Activated CD4-positive, CD25-positive, alpha-beta regulatory T cell treated with anti-CD3 and anti-CD28 coated beads, Interleukin-2, amount 50 U/mL, for 72 hours (primary cell): ENCODE measurements around the gene NRGN.
A peak's percentile ranks its signal among the peaks of the same experiment; 100 is the strongest.

Experiments
- DNase-seq: peaks from one replicate; pipeline ENCODE4 v3.0.0; 2021

Gene NRGN

GRCh38 chr11:124742555-124742954 is 2.8 kb downstream of the NRGN start:
- DNase-seq, result no peak

DNA sequence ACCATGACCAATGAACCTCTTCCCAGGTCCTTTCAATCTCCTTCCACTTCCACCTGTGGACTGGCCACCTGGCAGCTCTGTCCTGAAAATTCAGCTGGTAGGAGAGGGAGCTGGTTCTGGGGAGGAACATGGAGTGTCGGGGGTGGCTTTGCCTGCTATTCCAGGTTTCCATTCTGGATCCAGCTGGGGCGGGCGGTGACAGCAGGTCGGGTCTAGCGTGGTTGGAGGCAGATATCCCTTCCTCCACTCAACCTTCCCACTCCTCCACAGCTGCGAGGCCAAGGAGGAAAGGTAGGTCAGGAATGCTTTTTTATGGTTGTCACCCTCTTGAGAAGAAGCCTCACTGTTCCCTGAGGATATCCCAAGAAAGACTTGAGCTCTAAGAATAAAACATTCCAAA is 3.3 kb downstream of the NRGN start:
- no peak for DNase-seq

DNA sequence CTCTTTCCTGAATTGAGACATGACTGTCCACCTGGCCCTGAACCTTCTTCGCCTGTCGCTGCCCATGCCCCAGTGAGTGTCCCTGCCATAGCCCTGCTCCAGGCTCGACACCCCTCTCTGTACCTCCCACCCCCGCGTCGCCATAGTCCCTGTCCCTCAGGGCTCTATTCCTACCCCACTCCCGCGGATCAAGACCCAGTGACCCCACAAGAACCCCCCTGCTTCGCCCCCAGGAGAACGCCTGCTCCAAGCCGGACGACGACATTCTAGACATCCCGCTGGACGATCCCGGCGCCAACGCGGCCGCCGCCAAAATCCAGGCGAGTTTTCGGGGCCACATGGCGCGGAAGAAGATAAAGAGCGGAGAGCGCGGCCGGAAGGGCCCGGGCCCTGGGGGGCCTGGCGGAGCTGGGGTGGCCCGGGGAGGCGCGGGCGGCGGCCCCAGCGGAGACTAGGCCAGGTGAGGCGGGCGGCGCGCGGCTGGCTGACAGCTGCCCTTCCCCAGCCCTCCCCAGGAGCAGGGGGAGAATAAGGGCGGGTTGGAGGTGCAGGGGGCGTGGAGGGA is 5.6 kb downstream of the NRGN start:
- no peak for DNase-seq

DNA sequence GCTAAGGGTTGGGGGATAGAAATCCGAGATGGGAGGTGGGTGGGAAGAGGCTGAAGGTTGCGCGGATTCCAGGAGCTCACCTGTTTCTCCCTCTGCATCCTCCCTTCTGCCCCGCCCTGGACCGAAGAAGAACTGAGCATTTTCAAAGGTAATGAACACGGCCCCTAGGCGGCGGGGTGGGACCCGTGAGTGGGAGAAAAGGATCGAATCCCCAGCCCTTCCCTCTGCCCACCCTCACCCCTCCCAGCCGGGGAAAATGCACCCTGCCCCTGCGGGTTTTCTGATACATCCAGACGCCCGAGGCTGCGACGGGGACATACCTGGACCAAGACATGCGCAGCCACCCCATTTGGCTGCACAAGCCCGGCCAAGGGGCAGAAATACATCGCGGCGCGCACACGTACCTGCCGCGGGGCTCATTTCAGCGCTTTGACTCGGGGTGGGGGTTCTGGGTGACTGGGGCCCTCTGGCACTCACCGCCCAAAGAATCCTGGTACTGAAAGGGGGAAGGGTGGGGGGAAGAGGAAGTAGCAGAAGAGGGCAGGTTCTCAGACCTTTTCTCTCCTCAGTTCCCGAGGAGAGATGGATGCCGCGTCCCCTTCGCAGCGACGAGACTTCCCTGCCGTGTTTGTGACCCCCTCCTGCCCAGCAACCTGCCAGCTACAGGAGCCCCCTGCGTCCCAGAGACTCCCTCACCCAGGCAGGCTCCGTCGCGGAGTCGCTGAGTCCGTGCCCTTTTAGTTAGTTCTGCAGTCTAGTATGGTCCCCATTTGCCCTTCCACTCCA is 6.3 kb downstream of the NRGN start:
- no peak for DNase-seq

- DNase-seq, result peak; percentile 68
These were observed 7.0 kb downstream of the NRGN start for GRCh38 chr11:124746621-124747243.

DNA sequence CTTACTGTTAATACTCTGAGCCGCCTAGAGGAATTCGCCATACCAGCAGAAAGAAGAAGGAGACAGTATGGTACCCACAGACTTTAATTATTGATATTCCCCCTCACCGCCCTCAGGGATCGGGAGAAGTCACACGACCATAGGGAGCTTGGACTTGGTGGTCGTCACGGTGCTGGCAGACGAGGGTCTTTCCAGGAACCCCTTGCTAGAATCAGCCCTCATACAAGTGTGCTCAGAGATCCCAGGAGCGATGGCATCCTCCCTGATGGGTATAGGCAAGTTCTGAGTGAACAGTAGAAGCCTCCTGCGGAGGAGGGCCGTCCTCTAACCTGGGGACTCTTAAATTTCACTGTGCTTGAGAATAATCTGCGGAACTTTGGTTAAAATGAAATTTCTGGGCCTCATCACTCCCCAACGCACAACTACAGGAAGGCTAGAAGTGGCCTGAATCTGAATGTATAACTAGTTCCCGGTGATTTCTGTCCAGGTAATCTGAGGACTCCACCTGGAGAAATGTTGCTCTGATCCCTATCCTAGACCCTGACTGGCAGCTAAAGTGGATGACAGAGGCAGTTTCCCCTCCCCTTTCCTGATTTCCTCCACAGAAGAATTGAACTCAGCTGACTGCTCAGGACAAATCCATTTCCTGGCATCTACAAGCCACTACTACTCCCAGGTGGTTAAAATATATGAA is 7.8 kb downstream of the NRGN start:
- no peak for DNase-seq

DNA sequence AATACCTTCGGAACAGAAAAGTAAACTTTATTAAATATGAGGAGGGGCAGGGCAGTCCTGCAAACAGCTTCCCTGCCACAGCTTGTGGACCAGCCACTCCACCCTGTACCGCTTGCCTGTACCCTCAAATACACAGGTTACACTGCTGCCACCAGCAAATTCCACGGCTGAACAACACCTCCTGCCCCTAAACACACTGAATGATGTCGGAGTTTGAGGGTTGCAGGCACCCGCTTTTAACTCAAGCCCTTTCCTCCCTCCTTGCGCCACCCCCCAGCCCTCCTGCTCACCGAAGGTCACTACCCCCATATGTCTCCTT is 8.3 kb downstream of the NRGN start:
- DNase-seq, result no peak

DNA sequence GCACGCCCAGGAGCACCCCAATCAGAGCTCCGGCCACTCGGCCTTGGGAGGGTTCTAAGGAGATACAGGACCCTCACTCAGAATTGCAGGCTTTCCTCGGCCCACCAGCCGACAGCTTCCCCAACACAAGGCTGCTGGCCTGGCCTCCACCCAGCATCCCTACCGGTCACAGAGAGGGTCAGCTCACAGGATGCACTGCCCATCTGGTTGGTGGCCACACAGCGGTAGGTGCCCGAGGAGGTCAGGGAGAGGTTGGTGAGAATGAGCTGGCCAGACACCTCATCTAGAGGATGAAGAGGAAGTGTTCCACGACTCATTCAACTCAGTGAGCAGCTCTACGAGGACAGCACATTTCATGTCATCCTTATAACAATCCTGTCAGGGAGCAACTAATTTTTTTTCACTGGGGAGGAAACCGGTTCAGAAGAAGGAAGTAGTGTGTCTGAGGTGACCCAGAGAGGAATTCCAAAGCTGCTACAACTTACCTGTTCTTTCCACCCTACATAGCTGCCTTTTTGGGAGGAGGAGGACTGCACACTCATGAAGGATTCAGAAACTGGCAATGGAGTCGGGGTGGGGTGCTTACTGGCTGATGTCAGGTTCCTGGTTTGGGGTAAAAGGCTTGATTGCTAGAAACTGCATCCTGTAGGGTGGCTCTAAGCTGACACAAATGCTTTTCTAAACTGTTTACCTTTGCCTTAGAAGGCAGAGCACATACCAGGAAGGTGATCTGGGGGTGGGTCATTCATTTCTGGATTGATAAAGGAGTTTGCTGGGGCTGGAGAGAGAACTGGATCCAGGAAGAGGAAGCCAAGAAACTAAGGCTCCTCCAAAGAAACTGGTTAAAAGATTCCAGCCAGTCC is 9.0 kb downstream of the NRGN start:
- DNase-seq, result no peak

DNA sequence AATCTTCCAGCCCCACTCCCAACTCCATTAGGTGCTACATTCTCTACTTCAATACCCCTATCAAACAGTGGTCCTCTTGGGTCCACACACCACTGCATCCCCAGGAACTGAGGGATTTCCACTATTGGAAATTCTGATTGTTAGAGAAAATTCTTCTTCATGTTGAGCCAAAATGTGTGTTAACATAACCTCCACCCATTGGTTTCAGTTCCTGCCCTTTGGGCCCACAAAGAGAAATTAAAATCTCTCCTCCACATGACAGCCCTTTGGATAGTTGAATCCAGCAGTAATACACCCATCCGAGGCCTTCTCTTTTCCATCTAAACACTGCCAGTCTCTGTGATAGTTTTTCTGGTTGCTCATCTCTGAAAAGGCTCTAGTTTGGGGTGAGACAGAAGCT is 10.2 kb downstream of the NRGN start:
- no peak for DNase-seq

DNA sequence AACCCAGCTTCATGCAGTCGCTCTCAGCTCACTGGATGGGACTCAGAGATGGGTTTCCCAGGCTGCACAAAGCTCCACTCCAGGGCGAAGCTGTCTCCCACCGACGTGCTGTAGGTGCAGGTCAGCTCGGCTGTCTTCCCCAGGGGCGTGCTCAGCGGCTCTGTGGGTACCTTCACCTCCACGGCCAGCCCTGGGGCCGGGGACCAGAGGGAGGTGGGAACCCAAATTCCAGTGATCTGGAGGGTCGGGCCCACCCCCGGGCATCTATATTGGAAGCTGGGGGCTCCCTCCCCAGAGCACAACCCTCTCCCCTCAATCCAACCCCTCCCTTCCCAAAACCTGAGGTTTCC is 11.6 kb downstream of the NRGN start:
- no peak for DNase-seq

- no peak for DNase-seq
These were observed 12.2 kb downstream of the NRGN start, which contains the start of gene VSIG2 for GRCh38 chr11:124751741-124752470. Gene VSIG2 (minus strand): TSS chr11:124752255. CDS start chr11:124752137, 118 bp downstream.

DNA sequence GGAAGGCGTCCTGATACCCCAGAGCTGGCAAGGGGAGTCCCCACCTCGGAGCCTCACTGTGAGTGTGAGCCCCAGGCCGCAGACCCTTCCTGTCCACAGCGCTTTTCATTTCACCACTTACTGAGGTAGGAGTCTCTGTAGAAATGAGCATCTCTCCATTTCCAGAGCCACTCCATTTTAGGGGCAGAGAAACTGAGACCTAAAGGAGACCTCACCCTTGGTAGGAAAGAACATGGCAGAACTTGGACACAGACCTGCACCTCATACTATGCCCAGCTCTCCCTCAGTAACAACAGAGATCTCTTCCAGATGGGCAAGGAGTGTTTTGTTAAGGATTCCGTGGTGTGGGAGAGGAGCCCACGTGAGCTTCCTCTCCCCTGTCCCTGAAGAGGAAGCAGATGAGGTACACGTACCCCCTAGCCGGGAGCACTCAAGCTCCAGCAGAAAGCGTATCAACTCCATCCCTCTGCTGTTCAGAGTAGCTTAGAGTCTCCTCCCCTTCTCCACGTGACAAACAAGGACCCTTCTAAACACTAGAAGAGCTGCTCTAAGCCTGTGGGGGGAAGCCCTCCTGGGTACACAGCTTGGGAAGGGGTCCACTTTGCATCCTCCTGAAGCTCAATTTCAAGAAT is 12.8 kb downstream of the NRGN start:
- no peak for DNase-seq

GRCh38 chr11:124753205-124753604 is 13.5 kb downstream of the NRGN start:
- no peak for DNase-seq

GRCh38 chr11:124753624-124754023 is 13.9 kb downstream of the NRGN start:
- no peak for DNase-seq

DNA sequence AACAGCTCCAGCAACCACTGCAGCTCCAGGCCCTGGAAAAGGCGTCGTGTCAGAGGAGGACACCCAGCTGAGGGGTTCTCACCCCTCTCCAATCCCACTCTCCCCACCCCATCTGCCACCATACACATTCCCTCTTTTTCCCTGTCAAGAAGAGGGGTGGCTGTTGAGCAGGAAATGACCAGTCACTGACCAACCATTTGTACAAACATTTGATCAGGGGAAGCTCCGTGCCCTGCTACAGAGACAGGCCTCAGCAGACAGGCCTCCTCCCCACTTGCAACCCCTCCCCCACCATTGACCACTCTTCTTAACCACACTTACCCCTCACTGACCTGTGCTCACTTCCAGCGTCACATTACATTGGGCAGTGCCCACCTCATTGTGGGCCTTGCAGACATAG is 14.6 kb downstream of the NRGN start:
- no peak for DNase-seq

DNA sequence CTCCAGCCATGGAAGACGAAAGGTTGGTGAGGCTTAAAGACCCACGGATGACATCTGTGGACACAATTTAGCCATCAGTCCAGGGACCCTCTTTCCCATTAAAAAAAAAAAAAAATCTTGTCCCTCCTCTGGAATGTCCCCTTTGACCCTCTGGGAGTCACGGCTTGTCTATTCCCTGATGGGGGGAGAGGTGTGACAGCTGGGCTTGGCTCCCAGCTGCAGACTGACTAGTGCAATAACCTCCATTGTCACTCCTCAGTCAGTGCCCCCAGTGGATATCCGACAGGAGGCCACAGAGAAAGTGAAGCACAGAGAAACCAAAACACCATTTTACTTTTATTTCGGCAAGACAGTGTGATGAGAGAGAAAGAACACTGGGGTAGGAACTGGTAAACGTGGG is 15.0 kb downstream of the NRGN start:
- DNase-seq, result no peak

DNA sequence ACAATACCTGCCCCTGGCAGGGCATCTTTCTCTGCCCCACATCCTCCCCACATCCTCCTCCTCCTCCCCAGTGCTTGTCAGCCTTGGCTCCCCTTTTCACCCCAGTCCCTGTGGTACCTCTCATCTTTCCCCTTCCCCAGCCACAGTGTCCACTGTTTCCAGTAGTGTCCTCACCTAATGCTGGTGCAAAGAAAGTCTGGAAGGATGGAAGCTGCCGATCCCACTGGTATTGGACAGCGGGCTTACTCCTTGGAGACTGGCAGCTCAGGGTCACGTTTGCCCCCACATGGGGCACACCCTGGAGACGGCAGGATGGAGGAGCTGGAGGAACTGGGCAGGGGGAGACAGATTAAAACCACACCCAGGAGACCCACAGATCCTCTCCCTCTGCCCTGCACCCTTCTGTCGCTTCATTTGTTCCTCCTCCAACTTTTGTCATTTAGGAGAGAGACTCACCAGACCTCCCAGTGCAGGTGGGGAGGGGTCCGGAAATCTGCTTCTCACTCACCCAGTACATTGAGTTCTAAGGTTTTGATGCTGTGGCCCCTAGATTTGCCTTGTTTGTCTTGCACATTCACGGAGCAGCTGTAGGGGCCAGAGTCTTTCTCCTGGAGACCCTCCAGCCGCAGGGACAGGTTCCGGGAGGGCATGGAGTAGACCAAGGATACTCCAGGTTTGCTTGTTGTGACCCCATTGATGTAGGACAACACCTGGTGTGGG is 16.5 kb downstream of the NRGN start:
- DNase-seq, result no peak

- DNase-seq, result no peak
These were observed 17.0 kb downstream of the NRGN start for GRCh38 chr11:124756753-124757227.

GRCh38 chr11:124757320-124757719 is 17.6 kb downstream of the NRGN start:
- DNase-seq, result no peak

GRCh38 chr11:124758355-124759265 is 18.9 kb downstream of the NRGN start:
- DNase-seq, result peak; percentile 62
